NAMALWA (cell line): Measurements from ENCODE around the gene ZNF157.

ENCODE experiments used
- DNase-seq: peaks from one replicate; pipeline ENCODE4 v3.0.0-alpha.2; 2015; ENCODE audit warnings: low spot score

ZNF157 gene

GRCh38 chrX:47447607-47448006, 77.2 kb downstream of the ZNF157 start:
- DNase-seq, result no peak

GRCh38 chrX:47448165-47448806, 77.9 kb downstream of the ZNF157 start:
- no peak for DNase-seq

GRCh38 chrX:47452112-47452511, 81.7 kb downstream of the ZNF157 start:
- DNase-seq, result no peak

GRCh38 chrX:47456080-47456479, 85.7 kb downstream of the ZNF157 start:
- no peak for DNase-seq

- DNase-seq, result no peak
Observed at GRCh38 chrX:47458528-47458927, 88.2 kb downstream of the ZNF157 start.

- no peak for DNase-seq
Observed at GRCh38 chrX:47460561-47460960, 90.2 kb downstream of the ZNF157 start.
